Measurements from ENCODE around the gene HDGFL1. TPM values are rescaled to one million over a fixed set of nuclear protein-coding genes. Genes with fewer than 3 reads are reported as not detected.

The HDGFL1 gene
- polyA plus RNA-seq, 1 donor from 2014 or later = not detected

- no peaks in the 10 kb centered on the region for H3K79me2 ChIP-seq (replicated peaks; ENCODE audit: insufficient read depth, low read length)
- H4K20me1 ChIP-seq (ENCODE audit: insufficient read depth) = no peaks in the 10 kb centered on the region
- H3K4me3 ChIP-seq (ENCODE audit: low read length) = no peak overlapping the region
- no peaks in the 10 kb centered on the region for H3K9me2 ChIP-seq (ENCODE audit: insufficient read depth, low read length)
- no peaks in the 10 kb centered on the region for H3K27me3 ChIP-seq (ENCODE audit: insufficient read depth, low read depth, low read length)
- TF ChIP-seq TAF1 (IDR thresholded peaks at IDR 0.05; ENCODE audit: low read depth) (no peak), EZH2 (IDR thresholded peaks at IDR 0.05; ENCODE audit: borderline replicate concordance, insufficient read depth, low read length, poor library complexity, severe bottlenecking) (no peak), POLR2AphosphoS5 (IDR thresholded peaks at IDR 0.05) (no peak), SMC3 (conservative IDR thresholded peaks at IDR 0.05; ENCODE audit: poor library complexity) (no peak), EP300 (conservative IDR thresholded peaks at IDR 0.05; ENCODE audit: poor library complexity, severe bottlenecking) (no peak), MXI1 (conservative IDR thresholded peaks at IDR 0.05; ENCODE audit: poor library complexity, severe bottlenecking) (no peak), CTCF (IDR thresholded peaks at IDR 0.05; ENCODE audit: poor library complexity, severe bottlenecking) (no peak), REST (IDR thresholded peaks at IDR 0.05; ENCODE audit: borderline replicate concordance) (no peak), RAD21 (conservative IDR thresholded peaks at IDR 0.05) (no peak)
- H3K27ac ChIP-seq (ENCODE audit: low read length) = no peak overlapping the region
- no peaks in the 10 kb centered on the region for H3F3A ChIP-seq (ENCODE audit: insufficient read depth, low read length, poor library complexity, severe bottlenecking)
- no peak overlapping the region for H3K4me2 ChIP-seq (ENCODE audit: low read length)
- no peak overlapping the region for H3K9ac ChIP-seq (ENCODE audit: low read length)
- no peak overlapping the region for H2AFZ ChIP-seq (ENCODE audit: low read depth, low read length)
- H3K36me3 ChIP-seq (ENCODE audit: insufficient read depth, low read length) = no peaks in the 10 kb centered on the region
- no peaks in the 10 kb centered on the region for H3K9me3 ChIP-seq (ENCODE audit: low read length)
Measured at GRCh38 chr6:22582417-22583205, 13.2 kb downstream of the HDGFL1 start.

GRCh38 chr6:22583230-22583629, 13.9 kb downstream of the HDGFL1 start:
- Histone ChIP-seq H2AFZ (ENCODE audit: low read depth, low read length) (no peak overlapping the region), H3K4me2 (ENCODE audit: low read length) (no peak overlapping the region), H4K20me1 (ENCODE audit: insufficient read depth) (no peaks in the 10 kb centered on the region), H3F3A (ENCODE audit: insufficient read depth, low read length, poor library complexity, severe bottlenecking) (no peaks in the 10 kb centered on the region), H3K27me3 (ENCODE audit: insufficient read depth, low read depth, low read length) (no peaks in the 10 kb centered on the region), H3K9ac (ENCODE audit: low read length) (no peak overlapping the region), H3K4me3 (ENCODE audit: low read length) (no peak overlapping the region), H3K27ac (ENCODE audit: low read length) (no peak overlapping the region), H3K79me2 (replicated peaks; ENCODE audit: insufficient read depth, low read length) (no peaks in the 10 kb centered on the region), H3K9me3 (ENCODE audit: low read length) (no peaks in the 10 kb centered on the region), H3K9me2 (ENCODE audit: insufficient read depth, low read length) (no peaks in the 10 kb centered on the region), H3K36me3 (ENCODE audit: insufficient read depth, low read length) (no peaks in the 10 kb centered on the region)
- TF ChIP-seq REST (IDR thresholded peaks at IDR 0.05; ENCODE audit: borderline replicate concordance) (no peak), RAD21 (conservative IDR thresholded peaks at IDR 0.05) (no peak), EZH2 (IDR thresholded peaks at IDR 0.05; ENCODE audit: borderline replicate concordance, insufficient read depth, low read length, poor library complexity, severe bottlenecking) (no peak), TAF1 (IDR thresholded peaks at IDR 0.05; ENCODE audit: low read depth) (no peak), POLR2AphosphoS5 (IDR thresholded peaks at IDR 0.05) (no peak), MXI1 (conservative IDR thresholded peaks at IDR 0.05; ENCODE audit: poor library complexity, severe bottlenecking) (no peak), CTCF (IDR thresholded peaks at IDR 0.05; ENCODE audit: poor library complexity, severe bottlenecking) (no peak), SMC3 (conservative IDR thresholded peaks at IDR 0.05; ENCODE audit: poor library complexity) (no peak), EP300 (conservative IDR thresholded peaks at IDR 0.05; ENCODE audit: poor library complexity, severe bottlenecking) (no peak)
